GM13976 (cell line): ENCODE results near the gene IREB2.

ENCODE experiments used
- DNase-seq: peaks from one replicate; pipeline ENCODE4 v3.0.0; 2012; ENCODE audit warnings: low spot score
- in situ Hi-C: fragments of 300-500 bp; cut with MboI; formaldehyde crosslinking; loops from one replicate; pipeline ENCODE4 v1.12.0; 2022; ENCODE audit warnings: low sequenced_read_pairs, mixed read lengths, inconsistent platforms; ENCODE audit not compliant: unreplicated experiment
- TF ChIP-seq, protein P1 (sequence below): IDR thresholded peaks from 2 replicates; pipeline ENCODE4 v1.5.1; 2012; ENCODE audit warnings: borderline replicate concordance, mild to moderate bottlenecking; ENCODE audit not compliant: insufficient read depth; ENCODE audit errors: extremely low read depth, missing control alignments, control extremely low read depth

Gene IREB2

DNA sequence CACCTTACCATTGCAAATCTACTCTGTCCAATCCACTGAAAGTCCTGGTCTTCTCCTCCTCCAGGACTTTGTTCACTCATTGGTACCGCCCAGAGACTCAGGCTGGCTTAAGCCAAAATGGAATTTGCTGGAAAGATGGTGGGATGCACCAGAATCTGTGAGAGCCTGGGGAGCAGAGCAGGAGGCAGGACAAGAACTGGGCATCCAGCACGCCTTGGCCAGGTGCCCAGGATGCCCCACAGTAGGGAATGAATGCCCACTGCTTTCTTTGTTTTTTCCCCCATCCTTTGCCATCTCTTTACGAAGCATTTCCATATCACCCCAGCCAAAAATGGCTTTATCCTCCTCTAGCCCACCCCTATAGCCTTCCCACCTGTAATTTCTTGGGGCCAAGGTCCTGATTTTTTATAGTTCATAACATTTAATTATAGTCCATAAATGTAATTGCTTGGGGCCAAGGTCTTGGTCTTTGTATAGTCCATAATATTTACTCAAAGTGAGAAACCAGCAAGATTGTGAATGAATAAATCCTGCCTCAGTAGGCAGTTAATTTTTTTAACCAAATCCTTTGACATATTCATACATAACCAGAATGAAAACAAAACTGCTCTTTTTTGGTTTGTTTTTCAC lies 23.3 kb upstream of the IREB2 start:
- in situ Hi-C loops, result no loop called here

DNA sequence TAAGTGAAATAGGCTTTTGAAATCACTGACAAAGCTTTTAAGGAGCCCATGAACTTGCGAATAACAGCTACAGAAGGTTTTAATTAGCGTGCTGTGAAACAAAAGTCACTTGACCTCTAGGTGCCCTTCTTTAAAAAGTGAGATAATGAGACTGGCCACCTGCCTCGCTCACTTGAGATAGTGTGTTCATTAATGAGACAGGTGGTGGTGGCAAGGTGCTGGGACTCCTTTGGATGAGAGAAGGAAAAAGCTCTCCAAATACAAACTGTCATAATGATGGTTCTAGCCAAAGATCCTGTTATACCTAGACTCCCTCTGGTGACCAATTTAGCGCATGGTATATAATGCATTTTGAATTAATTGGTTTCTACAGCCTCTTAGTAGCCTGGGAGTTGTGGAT lies 22.7 kb upstream of the IREB2 start:
- in situ Hi-C loops, result no loop called here
- TF ChIP-seq, protein P1, sequence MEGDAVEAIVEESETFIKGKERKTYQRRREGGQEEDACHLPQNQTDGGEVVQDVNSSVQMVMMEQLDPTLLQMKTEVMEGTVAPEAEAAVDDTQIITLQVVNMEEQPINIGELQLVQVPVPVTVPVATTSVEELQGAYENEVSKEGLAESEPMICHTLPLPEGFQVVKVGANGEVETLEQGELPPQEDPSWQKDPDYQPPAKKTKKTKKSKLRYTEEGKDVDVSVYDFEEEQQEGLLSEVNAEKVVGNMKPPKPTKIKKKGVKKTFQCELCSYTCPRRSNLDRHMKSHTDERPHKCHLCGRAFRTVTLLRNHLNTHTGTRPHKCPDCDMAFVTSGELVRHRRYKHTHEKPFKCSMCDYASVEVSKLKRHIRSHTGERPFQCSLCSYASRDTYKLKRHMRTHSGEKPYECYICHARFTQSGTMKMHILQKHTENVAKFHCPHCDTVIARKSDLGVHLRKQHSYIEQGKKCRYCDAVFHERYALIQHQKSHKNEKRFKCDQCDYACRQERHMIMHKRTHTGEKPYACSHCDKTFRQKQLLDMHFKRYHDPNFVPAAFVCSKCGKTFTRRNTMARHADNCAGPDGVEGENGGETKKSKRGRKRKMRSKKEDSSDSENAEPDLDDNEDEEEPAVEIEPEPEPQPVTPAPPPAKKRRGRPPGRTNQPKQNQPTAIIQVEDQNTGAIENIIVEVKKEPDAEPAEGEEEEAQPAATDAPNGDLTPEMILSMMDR, result no peak
- no peak for DNase-seq

More for the DNA sequence above, 23.3 kb upstream of the IREB2 start:
- DNase-seq, result no peak
- TF ChIP-seq, protein P1, result no peak

DNA sequence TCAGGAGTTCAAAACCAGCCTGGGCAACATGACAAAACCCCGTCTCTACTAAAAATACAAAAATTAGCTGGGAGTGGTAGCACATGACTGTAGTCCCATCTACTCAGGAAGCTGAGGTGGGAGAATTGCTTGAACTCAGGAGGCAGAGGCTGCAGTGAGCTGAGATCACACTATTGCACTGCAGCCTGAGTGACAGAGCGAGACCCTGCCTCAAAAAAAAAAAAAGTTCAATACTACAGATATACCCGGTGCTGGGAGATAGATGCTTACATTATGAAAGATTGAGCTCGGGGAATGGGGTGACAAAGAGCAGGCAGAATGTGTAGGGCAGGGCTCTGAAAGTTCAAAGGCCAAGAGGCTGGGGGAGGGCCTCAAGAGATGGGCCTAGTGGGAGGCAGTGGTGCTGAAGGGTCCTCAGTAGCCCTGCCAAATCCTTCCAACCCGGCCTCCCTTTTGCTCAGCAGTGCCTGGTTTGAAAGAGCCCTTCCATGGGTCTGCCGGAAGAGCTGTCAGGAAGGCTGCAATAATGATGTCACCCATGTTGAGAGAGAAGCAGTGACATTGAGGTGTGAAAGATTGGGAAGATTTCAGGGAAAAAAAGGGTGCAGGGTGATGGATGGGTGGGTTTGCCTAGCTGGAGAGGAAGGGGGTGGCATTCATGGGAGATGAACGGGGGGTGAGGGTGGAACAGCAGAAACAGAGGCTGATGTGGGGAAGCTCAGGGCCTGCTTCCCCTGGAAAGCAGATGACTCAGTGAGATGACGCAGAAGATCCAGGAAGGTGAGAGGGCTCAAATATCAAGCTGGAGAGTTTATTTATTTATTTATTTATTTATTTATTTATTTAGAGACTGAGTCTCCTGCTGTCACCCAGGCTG lies 20.0 kb upstream of the IREB2 start:
- DNase-seq, result no peak
- TF ChIP-seq, protein P1, result no peak
- in situ Hi-C loops, result no loop called here

DNA sequence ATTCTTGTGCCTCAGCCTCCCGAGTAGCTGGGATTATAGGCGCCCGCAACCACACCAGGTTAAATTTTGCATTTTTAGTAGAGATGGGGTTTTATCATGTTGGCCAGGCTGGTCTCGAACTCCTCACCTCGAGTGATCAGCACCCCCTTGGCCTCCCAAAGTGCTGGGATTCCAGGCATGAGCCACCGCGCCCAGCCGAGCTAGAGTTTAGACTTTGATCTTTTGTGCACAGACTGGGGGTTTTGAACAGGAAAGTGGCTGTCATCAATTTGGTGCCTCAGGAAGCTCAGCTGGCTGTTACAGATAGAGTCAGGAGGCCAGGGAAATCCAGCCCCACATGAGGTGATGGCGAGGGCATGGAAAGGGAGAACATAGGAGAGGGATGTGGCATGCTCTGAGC lies 19.3 kb upstream of the IREB2 start:
- no peak for DNase-seq
- TF ChIP-seq, protein P1, result no peak
- in situ Hi-C loops, result no loop called here

DNA sequence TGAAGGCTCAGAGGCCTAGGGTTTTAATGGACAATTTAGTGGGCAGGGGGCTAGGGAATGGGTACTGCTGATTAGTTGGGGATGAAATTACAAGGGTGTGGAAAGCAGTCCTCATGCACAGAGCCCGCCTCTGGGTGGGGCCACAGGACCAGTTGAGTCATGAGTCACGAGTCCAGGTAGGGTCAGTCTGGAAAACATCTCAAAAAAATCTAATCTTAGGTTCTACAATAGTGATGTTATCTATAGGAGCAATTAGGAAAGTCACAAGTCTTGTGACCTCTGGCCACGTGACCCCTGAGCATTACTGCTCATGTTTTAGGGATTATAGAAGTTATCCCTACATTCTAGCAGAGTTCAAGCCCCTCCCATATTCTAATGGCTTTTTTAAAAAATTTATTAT lies 18.6 kb upstream of the IREB2 start:
- in situ Hi-C loops, result no loop called here

DNA sequence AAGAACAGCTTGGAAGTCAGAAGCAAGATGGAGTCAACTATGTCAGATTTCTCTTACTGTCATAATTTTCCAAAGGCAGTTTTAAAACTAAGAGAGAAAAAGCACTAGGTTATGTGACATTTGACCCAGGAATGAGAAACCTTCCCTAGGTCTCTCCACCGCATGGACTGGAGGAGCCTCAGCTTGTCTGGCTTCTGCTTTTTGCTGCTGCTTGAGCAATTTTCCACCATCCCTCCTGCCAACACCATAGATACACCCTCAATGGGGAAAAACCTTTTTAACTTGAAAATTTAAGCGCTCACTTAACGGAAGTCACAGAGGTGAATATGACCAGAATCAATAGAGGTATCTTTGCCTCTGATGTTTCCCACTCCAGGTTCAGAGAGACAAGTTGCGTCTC lies 17.8 kb upstream of the IREB2 start:
- in situ Hi-C loops, result loop anchor here (10.0 kb wide), 1 partner anchor 105 kb away; no protein-coding TSS in a partner anchor
- TF ChIP-seq, protein P1, result no peak
- no peak for DNase-seq

More for the DNA sequence above, 18.6 kb upstream of the IREB2 start:
- TF ChIP-seq, protein P1, result no peak
- no peak for DNase-seq
